ENCODE data around the gene MRPS22.
"Not testable (repeated sequence)": the region's sequence is repeated elsewhere in the genome, so short reads cannot be mapped to it uniquely, and the experiment has no call there.

MRPS22 gene

DNA sequence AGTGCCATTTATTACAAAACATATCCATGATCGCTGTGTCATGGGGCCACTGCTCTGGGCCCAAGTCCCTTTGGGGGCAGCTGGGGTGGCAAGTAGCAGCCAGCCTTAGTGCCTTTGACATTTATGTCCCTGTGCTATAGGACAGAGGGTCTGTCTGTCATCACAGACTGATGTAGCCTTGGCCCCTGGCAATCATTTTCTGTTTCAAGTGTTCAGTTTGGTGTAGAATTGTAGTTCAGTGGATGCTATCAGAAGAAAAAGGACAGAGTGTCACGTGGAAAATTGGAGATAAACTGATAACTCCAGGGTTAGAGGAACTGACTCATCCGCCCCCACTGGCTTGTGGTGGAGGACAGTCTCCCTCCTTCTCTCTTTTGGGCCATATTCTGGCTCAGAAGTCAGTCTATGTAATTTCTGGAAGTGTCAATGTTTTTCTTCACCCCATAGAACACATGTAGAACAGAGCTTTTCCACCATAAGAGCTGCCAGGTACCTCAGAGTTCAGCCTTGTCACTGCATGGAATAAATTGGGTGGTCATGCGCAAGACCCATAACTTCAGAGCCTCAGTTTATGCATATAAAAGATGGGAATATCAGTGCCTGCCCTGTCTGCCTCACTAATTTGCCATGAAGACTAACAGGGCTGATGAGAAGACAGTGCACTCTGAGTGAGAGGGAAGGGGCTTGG, 4.5 kb upstream of the MRPS22 start:
- DNase-seq (ENCODE audit: low read depth in 2 of 2) = peak in 1 of 2 donors; percentile 24

DNA sequence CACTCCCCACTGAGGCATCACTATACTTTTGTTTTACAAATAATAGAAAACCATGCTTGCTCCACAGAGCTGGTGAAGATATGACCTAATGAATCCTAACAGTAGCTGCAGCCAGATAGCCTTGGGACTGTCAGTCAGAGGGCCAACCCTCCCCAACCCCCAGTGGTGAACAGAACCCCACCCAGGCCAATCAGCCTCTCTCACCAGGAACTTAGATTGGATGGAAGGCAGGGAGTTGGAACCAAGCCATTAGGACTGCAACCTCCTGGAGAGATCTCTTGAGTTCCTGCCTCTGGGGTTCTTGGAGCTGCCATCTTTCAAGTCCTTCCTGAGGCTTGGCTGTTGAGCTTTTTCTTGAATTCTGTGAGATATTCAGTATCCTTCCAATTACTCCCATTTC, 3.0 kb upstream of the MRPS22 start:
- DNase-seq (ENCODE audit: low read depth in 2 of 2) = no peak

- DNase-seq (ENCODE audit: low read depth in 2 of 2) = no peak
Measured at GRCh38 chr3:139342054-139342453, 1.8 kb upstream of the MRPS22 start.

DNA sequence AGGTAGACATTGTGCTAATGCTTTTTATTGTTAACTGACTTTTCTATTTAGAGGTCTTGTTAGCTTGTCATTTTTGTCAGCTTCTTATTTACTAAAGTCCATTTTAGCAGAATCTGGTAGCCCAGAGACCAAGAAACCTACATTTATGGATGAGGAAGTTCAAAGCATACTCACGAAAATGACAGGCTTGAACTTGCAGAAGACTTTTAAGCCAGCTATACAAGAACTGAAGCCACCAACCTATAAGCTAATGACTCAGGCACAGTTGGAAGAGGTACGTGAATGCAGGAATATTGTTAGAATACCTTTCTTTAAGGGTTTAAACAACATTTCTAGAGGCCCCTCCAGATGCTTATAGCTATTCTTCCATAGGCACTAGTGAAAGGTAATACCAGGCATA, 3.0 kb downstream of the MRPS22 start:
- DNase-seq (ENCODE audit: low read depth in 2 of 2) = no peak

GRCh38 chr3:139353920-139354556, 10.2 kb downstream of the MRPS22 start:
- no peak for DNase-seq (ENCODE audit: low read depth in 2 of 2)

GRCh38 chr3:139354661-139355060, 10.8 kb downstream of the MRPS22 start:
- no peak for DNase-seq (ENCODE audit: low read depth in 2 of 2)

GRCh38 chr3:139355476-139355875, 11.7 kb downstream of the MRPS22 start:
- DNase-seq (ENCODE audit: low read depth in 2 of 2) = no peak

DNA sequence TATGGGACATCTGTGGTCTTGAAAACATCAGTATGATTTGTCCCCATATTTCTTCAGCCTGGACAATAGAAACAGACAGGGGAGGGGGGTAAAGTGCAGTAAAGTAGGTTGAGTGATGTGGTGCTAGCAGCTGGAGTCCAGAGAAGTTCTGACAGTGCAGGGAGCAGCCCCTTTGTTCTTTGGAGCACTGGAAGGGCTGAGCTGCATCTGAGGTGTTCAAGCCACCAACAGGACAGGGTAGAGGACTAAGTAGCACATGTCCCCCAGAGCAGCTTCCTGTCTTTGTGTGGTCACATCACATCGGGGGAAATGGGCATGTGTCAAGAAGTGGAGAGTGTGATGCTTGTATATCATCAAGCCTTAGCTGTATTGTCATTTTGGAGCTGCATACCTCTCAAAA, 12.1 kb downstream of the MRPS22 start:
- DNase-seq (ENCODE audit: low read depth in 2 of 2) = no peak

DNA sequence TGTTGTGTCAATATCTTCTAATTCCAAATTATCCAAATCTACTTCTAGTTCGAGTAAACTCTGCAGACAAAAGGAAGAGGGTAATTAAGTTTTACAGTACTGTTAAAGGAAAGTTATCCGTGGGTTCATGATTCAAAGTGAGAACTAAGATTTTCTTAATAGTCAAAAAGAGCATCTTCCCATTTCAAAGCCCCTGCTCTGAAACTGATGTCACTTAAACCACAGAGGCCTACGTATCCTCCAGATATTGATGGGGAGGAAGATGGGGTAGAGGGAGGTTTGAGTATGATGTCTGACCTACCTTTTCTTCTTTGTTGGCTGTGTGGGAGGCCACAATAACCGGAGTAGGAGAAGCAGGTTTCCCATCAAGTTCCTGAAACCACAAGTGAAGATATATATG, 14.1 kb downstream of the MRPS22 start:
- DNase-seq (ENCODE audit: low read depth in 2 of 2) = no peak

- no peak for DNase-seq (ENCODE audit: low read depth in 2 of 2)
Measured at GRCh38 chr3:139358841-139359562, 15.2 kb downstream of the MRPS22 start.

GRCh38 chr3:139361276-139361675, 17.5 kb downstream of the MRPS22 start:
- DNase-seq (ENCODE audit: low read depth in 2 of 2) = no peak

DNA sequence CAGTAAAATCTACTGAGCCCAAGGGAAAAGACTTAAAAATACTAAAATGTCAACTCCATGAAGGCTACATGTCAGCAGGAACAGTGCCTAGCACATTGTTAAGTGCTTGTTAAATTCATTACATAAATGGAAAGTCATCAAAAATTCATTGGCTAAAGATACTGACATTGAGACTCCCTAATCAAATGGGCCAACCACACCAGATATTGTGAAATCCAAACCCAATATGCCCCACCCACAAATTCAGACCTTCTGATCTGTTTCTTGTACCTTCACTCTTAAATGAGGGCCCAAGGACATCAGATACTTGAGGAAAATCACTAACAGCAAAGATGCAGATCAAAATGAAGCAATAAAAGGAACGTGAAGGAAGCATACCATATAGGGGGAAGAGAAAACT, 20.7 kb downstream of the MRPS22 start:
- no peak for DNase-seq (ENCODE audit: low read depth in 2 of 2)

DNA sequence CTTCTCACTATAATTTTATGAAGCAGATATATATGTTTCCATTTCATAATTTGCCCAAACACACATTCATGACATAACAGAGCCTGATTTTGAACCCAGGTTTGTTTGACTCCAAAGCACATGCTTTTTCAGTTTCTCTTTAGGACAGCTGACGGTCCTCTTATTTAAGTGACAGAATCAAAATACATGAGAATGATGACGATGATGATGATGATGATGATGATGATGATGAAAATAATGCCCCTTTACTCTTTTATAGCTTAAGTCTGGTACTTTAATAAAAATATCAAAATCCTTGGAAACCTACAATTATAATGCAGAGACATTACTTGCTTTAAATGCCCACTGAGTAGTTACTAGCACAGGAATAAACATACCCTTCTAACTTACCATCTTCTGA, 30.3 kb downstream of the MRPS22 start:
- DNase-seq (ENCODE audit: low read depth in 2 of 2) = no peak

GRCh38 chr3:139377378-139377777, 33.6 kb downstream of the MRPS22 start:
- DNase-seq (ENCODE audit: low read depth in 2 of 2) = no peak

- no peak for DNase-seq (ENCODE audit: low read depth in 2 of 2)
Measured at GRCh38 chr3:139378587-139379241, 34.9 kb downstream of the MRPS22 start.

DNA sequence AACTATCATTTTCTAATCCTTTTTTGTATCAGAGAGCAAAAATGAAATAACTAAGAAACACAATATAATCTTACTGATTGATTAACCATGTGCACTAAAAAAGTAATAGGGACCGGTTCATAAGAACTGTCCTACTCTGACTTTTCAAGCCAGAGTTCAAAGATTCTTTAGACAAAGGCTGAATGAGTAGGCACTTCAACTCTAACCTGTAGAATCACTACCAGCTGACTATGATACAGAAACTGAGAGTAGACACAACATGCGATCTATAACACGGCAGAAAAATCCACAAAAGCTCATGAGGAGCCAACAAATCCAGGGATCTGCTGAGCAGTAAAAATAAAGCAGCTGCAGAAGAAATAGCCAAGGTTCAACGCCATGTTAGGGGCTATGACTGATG, 36.8 kb downstream of the MRPS22 start:
- no peak for DNase-seq (ENCODE audit: low read depth in 2 of 2)

DNA sequence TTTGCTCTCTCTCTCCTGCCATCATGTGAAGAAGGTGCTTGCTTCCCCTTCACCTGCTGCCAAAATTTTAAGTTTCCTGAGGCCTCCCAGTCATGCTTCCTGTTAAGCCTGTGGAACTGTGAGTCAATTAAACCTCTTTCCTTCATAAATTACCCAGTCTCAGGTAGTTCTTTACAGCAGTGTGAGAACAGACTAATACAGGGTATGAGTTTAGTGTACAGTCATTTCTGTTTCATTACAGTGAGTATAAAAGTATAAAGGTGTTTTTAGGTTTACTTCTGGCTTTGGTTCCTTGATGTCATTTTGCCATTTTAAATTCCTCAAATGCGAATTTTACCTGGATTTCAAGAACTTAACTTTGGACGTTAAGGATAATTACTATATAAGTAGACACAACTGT, 38.5 kb downstream of the MRPS22 start:
- DNase-seq (ENCODE audit: low read depth in 2 of 2) = not testable (repeated sequence)

GRCh38 chr3:139388077-139388476, 44.3 kb downstream of the MRPS22 start:
- DNase-seq (ENCODE audit: low read depth in 2 of 2) = no peak

- DNase-seq (ENCODE audit: low read depth in 2 of 2) = peak in 1 of 2 donors; percentile 9
Measured at GRCh38 chr3:139388821-139389551, 45.2 kb downstream of the MRPS22 start.

GRCh38 chr3:139389552-139390368, 45.9 kb downstream of the MRPS22 start, which contains the start of gene COPB2:
Gene COPB2, minus strand, starts transcription at chr3:139389647. Its CDS starts 97 bp downstream, at chr3:139389550.
- peak; percentile 89 to 96 for DNase-seq (ENCODE audit: low read depth in 2 of 2)

DNA sequence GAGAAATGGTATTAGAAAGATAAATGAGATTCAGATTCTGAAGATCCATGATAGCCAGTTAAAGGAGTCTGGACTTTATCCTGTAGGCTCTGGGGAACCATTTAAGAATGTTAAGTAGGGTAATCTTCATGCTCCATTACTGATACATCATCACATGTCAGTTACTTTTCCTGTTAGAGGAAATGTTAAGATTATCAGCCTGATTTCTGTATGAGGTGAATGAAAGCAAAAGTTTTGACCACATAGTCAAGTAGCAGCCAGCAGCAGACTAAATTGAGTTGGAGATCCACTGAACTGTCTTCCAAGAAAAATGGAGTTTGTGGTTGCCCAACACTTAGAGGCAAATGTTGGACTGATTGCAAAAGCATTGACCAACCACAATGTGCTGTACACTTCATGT, 50.3 kb downstream of the MRPS22 start:
- DNase-seq (ENCODE audit: low read depth in 2 of 2) = no peak
